Measurements from ENCODE around the gene ACOXL.

The ACOXL gene

DNA sequence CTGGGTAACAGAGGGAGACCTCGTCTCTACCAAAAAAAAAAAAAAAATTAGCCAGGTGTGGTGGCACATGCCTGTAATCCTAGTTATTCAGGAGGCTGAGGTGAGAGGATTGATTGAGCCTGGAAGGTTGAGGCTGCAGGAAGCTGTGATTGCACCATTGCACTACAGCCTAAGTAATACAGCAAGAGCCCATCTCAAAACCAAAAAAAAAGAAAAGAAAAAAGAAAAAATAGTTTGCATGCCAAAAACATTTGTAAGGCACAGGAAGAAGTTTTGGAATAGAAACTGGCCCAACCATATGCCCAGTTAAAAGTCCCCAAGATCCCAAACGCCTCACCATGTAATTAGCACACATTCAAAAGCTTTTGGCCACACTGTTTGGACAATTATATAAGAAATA lies 13.4 kb upstream of the ACOXL start:
- no peak for DNase-seq

GRCh38 chr2:110720547-110720946 lies 11.8 kb upstream of the ACOXL start:
- no peak for DNase-seq

- DNase-seq = no peak
Measured at GRCh38 chr2:110724820-110725219, 7.6 kb upstream of the ACOXL start.

- no peak for DNase-seq
Measured at GRCh38 chr2:110725370-110725769, 7.0 kb upstream of the ACOXL start.

- no peak for DNase-seq
Measured at GRCh38 chr2:110725859-110726258, 6.5 kb upstream of the ACOXL start.

GRCh38 chr2:110726285-110726684 lies 6.1 kb upstream of the ACOXL start:
- DNase-seq = no peak

DNA sequence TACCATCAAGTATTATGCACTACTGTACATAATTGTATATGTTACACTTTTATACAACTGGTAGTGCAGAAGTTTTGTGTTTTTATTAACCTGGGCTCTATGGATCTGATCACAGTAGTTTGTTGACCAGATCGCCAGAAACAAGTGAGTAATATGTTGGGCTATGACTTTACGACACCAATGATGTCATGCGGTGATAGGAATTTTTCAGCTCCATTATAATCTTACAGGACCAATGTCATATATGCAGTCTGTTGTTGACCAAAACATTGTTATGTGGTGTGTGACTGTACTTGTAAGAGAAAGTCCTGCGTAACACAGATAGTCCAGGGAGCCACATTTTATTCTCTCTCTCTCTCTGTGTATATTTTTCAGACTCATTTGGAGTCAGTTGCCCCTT lies 4.5 kb upstream of the ACOXL start:
- DNase-seq = no peak

GRCh38 chr2:110729106-110729505 lies 3.3 kb upstream of the ACOXL start:
- DNase-seq = peak; percentile 5

DNA sequence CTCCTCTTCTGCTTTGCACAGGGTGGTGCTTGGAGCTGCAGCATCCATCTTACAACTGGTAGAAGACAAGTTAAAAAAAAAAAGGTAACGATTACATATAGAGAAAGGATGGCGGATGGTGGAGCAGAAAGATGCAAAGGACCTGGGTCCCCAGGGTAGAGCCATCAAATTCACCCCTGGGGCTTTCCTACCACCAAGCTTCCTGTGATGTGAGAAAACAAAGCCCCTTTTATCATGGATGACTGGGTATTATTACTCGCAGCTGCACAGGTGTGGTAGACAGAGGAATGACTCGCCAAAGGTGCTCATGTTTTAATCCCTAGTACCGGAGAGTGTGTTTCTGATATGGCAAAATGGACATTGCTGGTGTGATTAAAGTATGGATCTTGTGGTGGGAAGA lies 1.3 kb upstream of the ACOXL start:
- no peak for DNase-seq

- no peak for DNase-seq
Measured at GRCh38 chr2:110735366-110735765, 3.0 kb downstream of the ACOXL start.

DNA sequence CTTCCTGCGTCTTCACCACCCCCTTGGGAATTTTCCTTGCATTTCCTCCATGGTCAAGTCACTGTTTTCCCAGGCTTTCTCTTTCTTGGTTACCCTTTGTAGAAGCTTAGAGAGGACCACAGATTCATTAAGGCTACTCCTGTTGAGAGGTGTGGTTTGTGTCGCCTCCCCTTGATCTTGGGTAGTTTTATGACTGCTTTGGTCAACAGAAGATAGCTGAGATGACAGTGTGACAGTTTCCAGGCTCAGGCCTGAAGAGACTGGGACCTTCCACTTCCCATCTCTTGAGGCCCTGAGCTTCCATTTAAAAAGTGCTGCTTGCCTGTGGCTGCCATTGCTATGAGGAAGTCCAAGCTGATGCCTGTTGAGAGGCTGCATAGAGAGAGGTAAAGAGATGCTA lies 5.4 kb downstream of the ACOXL start:
- DNase-seq = no peak

GRCh38 chr2:110740747-110741349 lies 8.5 kb downstream of the ACOXL start:
- DNase-seq = no peak

DNA sequence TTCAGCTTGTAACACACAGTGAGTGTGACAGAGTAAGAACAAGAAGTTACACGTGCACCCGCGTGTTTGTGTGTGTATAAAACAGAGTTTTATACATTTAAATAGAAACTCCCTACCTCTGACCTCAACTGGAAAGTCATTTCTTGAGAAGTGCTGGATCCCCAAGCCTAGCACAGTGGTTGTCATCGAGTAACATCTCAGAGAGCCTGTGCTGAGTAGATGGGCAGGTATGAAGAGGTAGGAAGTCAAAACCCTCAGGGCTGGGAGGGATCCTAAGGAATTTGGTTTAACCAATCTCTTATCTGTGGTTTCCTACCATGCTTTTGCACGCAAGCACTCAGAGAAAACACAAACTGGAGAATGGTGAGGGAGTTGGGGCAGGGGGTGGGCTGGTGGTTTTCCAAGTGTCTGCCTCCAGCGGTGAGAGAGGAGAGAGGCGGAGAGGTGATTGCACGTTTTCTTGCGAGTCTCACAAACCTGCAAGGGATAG lies 9.2 kb downstream of the ACOXL start:
- DNase-seq = peak; percentile 32

DNA sequence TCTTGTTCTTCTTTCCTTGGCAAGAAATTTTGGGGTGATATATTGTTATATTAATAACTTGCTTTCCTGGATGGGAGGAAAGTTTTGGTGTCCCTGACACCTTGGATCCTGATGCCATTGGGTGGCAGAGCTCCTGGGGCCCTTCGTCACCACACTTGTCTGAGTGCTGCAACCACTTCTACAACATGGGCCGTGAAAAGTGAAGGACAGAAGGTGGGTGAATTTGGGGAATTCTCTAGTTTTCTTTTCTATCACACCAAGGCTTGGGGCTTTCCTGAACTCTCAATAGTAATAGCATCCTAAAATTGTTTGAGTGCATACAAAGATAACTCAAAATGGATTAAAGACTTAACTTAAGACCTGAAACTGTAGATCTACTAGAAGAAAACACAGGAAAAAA lies 10.0 kb downstream of the ACOXL start:
- DNase-seq = no peak

GRCh38 chr2:110743600-110743999 lies 11.2 kb downstream of the ACOXL start:
- DNase-seq = no peak

- DNase-seq = no peak
Measured at GRCh38 chr2:110744429-110744828, 12.1 kb downstream of the ACOXL start.

GRCh38 chr2:110745048-110745447 lies 12.7 kb downstream of the ACOXL start:
- no peak for DNase-seq

DNA sequence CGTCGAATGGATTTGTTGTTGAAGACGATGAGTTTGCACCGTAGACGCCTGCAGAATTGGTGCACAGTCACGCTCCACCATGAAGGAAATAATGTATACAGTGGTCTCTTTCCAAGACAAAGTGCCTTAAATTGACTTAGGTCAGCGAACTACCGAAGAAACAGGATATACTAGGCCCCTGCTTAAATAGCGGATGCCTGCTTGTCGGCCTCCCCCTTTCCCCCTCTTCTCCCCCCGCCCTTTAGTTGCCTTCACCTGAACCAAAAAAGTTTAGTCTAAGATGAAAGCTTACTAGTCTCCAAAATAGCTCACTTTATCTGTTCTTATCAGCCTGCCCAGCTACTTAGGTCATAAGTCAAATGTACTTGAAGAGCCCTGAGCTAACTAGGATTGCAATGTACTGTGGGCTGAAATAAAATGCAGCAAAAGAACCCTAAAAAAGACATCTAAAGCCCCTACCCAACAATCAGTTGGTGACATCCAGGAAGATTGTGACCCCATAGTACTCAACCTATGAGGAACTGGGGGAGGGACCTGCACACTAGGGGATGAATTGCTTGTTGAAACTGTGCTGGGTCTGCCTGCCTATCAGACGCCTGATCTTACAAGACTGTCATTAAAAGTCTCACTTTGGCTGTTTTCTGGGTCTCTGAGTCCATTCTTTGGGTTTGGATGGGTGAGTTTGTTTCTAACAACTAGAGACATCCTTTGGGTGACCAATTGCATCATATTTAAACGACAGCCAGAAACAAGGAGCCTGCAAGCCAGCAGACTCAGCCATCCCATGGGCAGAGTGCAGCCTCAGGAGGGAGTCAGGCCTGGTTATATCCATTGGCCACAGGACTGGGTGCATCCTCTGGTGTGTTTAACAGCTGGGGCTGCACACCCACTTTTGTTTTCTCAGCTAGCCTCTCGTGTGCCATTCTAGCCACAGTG lies 14.5 kb downstream of the ACOXL start:
- no peak for DNase-seq

DNA sequence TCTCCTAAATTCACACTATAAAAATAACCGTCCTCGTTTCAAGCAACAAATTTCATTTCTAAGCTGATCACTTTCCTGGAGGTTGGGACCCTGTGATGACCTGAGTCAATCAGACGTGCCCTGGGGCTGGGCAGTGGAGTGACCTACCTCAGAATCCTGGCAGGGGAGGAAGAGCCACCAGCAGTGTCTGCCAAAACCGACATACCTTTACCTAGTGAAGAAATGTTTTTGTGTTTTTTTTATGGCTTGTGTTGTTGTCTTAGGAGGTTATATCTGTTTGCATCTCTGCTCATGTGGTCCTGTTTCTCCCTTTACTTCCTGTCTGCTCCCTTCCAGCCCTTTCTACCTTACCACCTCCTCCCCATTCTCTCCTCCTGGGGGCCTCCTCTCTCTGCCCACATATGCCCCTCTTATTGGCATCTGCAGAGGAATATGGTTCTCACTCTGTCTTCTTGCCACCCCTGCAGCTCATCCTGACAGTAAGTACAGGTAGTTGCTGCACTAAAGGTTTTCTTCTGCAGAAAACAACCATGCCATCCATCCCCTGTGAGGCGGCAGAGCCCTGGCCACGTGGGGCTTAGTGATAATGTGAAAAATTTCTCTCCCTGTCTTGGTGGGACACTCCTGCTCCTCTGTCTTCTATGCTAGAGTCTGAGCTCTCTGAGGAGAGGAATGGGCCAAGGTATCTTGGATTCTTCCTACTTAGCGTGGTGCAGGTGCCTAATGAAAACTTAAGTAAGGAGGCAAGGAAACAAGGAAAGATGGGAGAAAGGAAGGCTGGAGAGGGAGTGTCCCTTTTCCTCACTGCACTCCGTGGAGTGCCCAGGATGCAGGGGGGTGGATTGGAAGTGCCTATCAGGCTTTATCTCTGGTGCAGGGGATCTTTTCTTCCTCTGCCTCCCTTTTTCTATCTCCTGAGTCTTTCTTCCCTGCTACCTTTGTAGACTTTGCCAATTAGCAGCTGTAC lies 15.4 kb downstream of the ACOXL start:
- DNase-seq = no peak

GRCh38 chr2:110748489-110748867 lies 16.1 kb downstream of the ACOXL start:
- peak; percentile 18 for DNase-seq

DNA sequence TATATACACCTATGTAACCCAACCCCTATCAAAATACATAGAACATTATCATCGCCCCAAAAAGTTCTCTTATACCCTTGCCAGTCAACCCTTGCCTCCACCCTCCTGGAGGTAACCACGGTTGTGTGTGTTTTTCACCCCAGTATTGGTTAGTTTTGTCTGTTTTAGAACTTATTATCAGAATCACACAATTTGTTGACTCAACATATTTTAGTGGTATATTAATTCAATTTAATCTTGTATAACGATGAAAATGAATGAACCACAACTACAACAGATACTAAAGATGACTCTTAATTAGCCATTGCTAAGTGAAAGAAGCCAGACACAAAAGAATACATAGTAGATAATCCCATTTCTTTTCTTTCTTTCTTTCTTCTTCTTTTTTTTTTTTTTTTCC lies 19.3 kb downstream of the ACOXL start:
- no peak for DNase-seq

GRCh38 chr2:110752871-110753270 lies 20.5 kb downstream of the ACOXL start:
- DNase-seq = no peak

DNA sequence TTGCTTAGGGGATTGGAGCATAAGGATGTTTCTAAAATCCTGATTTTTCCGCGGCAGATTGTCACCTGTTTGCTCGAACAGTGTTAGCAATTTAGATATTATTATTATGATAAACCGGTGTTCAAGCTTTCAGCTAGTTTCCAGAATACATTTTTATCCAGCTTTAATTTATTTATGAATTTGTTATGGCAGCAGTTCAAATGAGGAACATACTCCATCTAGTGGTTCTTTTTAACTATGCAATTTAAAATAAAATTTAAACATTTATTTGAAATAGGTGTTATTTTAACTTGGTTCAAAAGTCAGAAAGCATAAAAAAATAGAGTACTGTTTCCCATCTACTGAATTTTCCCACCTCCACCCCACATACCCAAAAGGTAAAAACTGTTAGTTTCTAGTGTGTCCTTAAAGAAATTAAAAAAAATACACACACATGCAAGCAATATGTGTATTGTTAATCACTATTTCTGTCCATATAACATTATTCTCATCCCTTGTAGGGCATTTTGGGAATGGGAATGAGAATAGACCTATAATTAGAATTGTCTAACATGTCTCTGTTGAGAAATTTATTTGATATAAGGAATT lies 23.2 kb downstream of the ACOXL start:
- peak; percentile 59 for DNase-seq

All from hematopoietic multipotent progenitor cell treated with erythropoietin and hydrocortisone succinate and interleukin-3 and kit ligand, for 6 days (in vitro differentiated cells).